TTC549 (cell line): Measurements from ENCODE around the gene EPHB2.

ENCODE experiments used
- FAIRE-seq: peaks from 2 replicates; lab custom pipeline; 2012; peaks lifted over from hg19 to GRCh38; lab: Jason Lieb, UNC

Gene EPHB2

DNA sequence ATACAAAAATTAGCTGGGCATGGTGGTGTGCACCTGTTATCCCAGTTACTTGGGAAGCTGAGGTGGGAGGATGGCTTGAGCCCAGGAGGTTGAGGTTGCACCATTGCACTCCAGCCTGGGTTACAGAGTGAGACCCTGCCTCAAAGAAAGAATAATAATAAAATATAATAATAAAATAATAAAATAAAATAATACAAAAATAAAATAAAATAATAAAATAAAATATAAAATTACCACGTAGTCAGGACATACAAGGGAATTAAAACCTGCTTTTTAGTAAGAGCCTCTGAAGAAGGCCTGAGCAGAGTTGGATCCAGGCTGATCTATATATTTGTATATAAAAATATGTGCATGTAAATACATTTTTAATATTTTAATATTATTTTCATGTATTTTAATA, 41.7 kb downstream of the EPHB2 start:
- no peak for FAIRE-seq

DNA sequence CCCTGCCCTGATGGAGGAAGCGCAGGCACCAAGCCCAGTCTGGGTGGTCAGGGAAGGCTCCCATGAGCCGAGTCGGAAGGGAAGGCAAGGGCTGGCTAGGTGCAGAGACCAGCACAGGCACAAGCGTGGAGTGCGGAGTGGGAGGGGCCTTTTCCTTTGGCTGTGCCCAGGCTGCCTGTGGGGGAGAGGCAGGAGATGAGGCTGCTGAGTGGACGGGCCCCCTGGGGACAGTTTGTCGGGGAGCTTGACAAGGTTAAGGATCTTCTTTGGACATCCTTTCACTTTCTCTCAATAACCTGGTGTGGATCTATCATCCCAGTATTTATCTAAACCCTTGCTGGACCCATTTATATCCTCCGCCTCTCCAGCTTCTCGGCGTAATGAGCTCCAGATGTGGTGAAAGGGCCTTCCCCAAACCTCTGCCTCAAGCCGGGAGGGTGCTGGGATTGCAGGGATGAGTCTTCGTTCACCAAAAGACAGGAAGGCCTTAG, 42.9 kb downstream of the EPHB2 start:
- no peak for FAIRE-seq

DNA sequence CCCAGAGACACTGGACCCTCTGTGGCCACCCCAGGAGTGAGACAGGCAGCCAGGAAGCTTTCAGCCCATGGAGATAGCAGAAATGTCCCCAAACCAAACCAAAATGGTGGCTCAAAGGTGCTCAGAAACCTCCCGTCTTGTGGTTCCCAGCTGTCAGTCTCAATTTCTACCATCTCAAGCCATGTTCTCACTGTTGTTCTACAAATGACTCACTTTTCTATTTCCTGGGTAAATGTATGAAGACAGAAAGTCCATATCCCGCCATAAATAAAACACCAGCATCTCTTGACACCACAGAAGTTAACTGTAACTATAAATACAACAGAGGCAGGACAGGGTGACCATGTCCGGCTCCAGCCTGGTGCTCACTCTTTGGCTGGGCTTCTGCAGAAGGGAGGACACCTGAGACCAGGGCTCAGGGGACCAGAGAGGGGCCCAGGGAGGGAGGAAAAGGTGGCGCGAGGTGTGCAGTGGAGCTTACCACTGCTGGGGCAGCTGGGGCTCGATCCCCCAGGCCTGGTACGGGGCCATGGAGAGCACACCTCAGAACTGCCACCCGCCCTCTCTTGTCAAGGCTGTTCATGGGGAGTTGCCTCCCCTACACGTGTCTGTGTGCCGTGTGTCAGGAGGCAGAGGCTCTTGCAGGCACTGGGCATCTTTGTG, 43.6 kb downstream of the EPHB2 start:
- no peak for FAIRE-seq

DNA sequence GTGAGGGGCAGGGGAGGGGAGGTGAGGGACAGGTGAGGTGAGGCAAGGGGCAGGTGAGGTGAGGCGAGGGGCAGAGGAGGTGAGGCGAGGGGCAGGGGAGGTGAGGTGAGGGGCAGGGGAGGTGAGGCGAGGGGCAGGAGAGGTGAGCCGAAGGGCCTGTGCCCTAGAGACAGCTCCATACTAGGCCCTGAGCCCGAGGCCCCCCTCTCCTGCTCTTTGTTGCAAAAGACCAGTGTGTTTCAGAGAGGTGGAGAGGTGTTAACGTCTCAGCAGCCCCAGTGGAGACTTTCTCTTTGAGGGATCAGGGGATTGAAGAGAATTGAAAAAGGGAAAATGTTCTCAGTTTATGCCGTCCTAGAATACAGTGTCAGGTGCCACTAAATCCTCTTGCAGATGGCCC, 44.2 kb downstream of the EPHB2 start:
- no peak for FAIRE-seq

DNA sequence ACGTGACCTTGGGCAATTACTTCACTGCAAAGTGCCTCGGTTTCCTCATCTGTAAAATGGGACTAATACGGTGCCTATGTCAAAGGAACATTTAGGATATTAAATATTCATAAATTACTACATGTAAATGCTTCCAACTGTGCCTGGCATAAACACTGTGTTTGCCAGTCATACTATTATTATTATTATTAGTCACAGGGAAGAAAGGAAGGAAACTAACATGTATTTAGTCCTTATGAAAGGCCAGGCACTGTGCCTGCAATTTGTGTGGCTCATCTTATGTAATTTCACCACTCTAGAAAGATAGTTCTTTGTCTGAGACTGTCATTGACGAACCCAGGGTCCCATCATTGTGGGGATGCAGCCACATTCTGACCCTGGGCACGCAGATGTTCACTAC, 45.0 kb downstream of the EPHB2 start:
- no peak for FAIRE-seq

DNA sequence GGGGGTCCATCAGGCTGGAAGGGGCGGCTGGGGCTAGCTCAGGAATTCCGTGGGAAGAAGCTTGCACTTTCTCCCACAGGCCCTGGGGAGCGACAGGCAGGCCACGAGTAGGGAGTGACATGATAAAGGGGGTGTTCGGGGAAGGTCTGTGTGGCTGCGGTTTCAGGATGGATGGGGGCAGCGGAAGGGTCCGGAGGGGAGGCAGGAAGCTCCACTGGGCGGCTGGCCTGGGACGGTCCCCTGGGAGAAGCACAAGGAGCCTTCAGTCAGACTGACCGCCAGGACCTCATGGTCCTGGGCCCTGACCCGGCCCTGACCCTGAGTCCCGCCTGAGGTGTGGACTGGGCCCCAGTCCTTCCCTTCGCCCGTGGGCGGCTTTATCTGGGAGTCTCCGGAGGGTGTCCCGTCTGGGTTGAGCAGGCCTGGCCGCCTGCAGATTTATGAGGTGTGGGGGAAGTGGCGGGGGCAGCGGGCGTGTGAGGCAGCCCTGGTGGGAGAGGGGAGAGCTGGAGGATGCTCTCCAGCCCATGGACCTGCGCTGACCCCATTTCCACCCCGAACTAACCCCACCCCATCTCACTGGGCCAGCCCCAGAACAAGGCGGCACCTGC, 45.6 kb downstream of the EPHB2 start:
- FAIRE-seq = no peak

DNA sequence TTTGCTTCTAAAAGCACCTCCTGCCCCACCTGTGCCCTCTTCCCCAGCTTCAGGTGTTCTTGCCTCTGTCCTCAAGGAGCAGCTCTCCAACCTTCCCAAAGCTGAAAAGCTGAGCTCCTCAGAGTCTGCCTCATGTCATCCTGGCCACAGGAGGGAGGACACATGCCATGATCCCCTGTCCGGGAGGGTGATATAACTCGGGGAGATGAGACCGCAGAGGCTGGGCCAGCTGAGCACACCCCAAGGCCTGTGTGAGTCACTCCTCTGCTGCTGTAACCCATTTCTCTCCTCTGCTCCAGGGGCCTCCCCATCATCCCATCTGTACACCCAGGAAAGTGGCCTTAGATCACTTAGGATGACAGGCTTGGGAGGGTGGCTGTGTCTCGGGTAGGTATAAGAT, 49.8 kb downstream of the EPHB2 start:
- FAIRE-seq = no peak

DNA sequence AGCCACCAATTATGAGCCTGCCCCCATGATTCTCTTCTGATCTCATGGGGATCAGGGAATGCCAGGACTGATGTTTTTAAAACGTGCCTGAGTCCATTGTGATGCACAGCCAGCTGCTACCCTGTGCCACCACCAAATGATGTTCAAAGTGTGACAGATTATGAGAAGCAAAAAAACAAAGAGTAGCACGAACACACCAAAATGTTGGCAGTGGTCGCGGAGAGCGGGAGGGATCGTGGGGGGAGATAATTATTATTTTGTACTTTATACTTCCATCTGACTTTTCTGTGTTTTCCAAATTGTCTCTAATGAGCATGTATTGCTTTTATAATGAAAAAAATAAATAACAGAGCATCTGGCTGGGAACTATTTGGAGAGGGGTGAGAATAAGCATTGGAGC, 50.5 kb downstream of the EPHB2 start:
- no peak for FAIRE-seq

DNA sequence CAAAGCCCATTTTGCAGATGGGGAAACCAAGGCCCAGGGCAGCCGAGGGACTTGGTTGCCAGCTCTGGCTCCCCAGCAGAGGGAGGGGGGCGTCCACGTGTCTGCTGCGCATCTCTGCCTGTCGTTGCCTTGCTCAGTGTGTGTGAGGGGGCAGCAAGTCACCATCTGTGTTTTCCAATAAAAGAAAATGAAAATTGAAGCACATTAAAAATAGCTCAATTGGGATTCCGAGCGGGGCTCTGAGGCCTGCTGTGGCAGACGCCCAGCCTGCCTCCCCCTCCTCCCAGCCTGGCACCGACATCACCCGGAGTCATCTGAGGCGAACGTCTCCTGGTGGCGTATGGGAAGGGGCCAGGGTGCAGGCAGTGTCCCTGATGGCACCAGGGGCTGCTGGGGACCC, 51.2 kb downstream of the EPHB2 start:
- no peak for FAIRE-seq

DNA sequence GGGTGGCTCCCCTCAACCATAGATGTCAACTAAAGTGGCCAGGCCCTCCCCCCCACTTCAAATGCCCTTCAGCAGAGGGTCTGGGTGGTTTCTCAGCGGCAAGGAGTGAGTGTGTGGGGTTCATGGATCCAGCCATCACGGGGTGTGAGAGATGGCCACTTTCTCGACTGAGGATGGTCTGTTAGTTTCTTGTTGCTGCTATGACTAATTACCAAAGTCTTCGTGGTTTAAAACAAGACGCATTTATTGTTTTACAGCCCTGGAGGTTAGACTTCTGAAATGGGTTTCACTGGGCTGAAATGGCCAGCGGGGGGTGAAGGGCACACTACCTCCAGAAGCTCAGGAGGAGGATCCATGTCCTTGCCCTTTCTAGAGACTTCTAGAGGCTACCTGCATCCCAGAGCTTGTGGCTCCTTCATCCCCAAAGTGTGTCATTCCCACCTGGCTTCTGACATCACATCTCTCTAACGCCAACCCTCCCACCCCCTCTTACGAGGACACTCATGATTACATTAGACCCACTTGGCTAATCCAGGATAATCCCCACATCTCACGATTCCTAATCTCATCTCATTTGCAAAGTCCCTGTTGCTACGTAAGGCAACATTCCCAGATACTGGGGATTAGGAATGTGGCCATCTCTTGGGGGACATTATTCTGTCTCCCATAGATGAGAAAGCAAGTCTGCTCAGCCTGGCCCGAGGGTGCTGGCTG, 53.0 kb downstream of the EPHB2 start:
- no peak for FAIRE-seq

DNA sequence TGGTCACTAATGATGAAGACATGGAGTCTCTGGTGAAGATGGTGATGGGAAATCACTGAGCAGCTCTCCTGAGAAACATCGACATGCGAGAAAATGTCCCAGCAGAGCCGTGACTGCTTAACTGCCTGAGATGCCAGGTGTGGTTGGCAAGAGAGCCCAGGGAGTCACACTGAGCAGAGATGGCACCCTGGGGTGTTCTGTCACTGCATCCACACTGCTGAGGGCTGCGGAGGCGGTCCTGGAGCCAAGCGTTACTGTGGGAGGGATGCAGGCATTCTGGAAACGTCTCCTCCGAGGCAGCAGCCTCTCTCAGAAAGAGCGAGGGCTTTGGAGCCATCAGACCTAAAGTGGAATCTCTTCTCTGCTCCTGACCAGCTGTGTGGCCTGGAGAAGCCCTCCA, 57.2 kb downstream of the EPHB2 start:
- FAIRE-seq = no peak

DNA sequence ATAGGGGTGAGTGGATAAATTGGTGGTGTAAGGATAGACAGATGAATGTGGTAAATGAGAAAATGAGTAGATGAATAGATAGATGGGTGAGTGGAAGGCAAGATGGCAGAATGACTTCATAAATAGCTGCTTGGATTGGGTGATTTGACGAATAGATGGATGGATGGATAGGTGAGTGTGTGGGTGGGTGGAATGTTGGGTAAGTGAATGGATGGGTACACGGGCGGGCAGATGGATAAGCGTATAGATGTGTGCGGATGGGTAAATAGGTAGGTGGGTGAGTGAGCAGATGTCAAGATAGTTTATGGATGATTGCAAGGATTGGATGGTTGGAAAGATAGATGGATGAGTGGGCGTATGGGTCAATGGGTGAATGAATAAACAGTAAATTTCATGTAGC, 59.3 kb downstream of the EPHB2 start:
- FAIRE-seq = no peak

DNA sequence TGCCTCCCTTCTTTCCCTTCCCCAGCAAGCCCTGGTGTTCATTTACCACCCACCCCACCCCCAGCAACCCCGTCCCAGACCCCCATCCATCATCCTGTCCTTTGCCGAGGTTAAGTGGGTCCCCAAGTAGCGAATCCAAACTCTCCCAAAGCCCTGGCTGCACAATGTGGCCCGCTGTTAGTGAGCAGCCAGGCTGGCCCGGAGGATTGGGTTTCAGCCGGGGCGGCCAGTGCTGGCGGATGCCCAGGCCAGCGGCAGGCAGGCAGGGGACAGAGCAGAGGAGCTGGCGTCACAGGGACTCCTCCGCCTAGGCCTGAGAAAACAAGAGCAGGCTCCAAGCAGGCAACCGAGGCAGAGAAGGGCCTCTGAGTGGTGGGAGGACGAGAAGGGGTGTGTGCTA, 61.4 kb downstream of the EPHB2 start:
- FAIRE-seq = no peak

DNA sequence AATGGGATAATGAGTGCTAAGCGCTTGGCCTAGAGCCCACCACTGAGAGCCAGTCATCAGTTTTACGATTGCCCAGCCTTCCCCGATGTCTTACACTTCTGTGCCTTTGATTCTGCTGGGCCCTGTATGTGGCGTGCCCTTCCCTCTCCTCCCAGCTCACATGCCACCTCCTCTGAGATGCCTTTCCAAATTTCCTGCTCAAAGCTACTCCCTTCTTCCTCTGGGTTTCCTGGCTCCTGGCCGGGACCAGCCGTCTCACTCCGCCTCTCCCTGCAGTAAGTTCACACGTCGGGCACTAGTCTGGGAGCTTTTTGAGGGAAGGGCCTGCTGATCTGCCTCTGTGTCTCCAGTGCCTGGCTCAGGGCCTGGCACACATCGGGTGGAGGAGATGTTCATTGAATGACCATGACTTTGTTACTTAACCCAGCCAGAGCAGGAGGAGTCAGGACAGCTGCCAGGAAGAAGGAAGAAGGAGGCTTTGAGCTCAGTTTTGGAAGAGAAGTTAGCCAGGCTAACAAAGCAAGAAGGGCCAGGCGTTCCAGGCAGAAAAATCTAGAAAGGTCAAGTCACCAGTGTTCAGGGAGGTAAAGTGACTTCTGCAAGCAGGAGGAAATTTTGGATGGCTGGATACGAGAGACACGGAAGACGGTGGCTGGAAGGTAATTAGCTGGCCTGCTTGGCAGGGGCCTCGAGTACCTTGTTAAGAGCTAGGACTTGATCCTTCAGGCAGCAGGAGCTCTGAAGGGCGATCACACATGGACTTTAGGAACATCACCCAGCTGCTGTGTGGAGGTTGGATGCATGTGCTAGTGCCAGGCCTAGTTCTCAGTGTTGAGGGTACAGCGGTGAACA, 63.6 kb downstream of the EPHB2 start:
- FAIRE-seq = no peak

DNA sequence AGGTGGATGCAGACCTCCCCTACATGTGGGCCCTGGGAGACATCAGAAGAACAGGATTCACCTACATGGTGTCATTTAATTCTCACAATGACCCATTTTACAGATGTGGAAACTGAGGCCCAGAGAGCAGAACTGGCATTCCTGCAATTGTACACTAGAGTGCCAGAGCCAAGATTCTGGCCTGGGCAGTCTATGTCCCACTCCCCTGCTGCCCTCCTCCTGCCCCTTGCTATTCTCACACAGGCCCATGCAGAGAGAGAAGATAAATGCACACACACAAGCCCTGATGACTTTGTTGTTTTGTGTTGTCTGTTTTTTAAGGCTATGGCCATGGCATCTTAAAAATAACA, 64.2 kb downstream of the EPHB2 start:
- no peak for FAIRE-seq

DNA sequence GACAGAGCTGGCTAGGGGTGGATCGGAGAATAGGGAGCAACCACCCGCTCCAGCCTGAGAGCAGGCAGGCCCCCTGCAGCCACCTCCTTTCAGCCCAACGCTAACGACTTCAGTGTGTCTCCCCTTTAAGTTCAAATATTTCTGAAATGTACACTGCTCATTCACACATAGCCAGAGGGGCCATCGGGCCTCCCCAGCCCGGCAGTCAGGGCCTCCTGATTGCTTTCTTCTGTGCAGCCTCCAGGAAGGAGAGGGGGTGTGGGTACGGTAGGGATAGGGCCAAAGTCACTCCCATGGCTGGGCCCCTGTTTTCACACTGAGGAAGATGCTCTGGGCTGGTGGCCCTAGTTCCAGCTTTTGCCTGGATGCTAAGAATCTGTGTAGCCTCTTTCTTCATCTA, 64.8 kb downstream of the EPHB2 start:
- no peak for FAIRE-seq

DNA sequence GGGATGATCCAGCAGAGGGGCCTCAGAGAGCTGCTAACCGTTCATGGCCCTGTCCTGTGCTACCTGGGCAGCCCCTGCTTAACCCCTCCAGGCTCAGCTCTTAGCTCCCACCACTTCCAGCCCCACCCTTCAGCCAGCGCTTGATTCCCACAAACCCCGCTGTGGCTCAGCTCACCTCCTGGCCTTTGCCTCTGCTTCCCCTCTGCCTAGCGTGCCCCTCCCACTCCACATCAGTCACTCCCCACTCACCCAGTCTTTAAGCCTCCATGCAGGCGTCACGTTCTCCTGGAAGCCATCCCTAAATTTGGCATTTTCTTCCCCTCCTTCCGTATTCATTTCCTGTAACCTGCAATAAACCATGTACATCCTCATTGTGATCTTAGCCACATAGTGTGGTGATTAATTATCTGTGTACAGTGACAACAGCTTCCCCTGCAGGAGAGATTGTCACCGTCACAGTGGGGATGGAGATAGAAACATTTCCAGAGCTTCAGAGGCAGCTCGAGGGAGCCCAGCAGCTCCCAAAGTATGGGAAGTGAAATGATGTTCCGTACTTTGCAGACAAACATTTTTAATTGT, 65.5 kb downstream of the EPHB2 start:
- FAIRE-seq = no peak

DNA sequence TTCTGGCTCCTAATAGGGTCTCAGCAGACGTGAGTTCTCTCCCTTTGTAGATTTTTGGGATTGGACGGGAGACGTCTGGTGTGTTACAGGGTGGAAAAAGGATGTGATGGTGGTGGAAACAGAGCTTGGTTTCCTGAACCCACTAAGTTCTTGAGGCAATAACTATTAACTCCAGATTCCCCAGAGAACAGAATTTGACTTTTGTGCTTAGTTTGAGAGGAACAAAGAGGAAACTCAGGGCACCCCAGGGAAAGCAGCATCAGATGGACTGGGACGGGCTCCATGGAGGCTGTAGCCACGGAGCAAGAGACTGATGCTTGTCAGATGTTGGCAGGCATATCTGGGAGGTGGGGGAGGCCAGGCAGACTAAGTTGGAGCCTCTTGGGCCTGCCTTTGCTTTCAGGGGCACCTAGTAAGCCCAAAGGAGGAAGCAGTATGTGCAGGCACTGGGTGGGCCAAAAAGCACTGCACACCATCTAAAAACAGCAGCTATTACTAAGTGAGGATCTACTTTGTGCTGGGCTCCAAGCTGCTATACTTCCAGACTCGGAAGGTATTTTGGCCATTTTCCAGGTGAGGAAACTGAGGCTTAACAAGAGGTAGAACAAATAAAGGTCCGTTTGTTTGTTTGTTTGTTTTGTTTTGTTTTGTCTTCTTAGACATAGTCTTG, 66.9 kb downstream of the EPHB2 start:
- FAIRE-seq = no peak

DNA sequence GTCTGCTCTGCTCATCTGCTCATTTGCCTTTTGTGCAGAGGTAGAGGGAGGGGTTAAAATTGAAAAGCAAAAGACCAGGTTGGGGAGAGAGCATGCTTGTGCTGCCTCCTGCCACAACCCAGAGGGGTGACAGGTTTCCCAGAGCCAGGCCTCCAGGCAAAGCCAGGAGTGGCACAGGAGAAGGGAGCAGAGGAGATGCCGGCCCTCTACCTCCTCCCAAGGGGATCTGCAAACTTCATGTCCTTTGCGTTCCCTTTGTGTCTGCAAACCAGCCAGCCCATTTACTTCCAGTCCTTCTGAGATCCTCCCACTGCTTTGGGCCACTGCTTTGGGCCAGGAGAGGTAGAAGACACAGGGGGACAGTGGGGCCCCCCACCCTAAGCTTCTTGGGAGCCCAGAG, 67.8 kb downstream of the EPHB2 start:
- FAIRE-seq = no peak

DNA sequence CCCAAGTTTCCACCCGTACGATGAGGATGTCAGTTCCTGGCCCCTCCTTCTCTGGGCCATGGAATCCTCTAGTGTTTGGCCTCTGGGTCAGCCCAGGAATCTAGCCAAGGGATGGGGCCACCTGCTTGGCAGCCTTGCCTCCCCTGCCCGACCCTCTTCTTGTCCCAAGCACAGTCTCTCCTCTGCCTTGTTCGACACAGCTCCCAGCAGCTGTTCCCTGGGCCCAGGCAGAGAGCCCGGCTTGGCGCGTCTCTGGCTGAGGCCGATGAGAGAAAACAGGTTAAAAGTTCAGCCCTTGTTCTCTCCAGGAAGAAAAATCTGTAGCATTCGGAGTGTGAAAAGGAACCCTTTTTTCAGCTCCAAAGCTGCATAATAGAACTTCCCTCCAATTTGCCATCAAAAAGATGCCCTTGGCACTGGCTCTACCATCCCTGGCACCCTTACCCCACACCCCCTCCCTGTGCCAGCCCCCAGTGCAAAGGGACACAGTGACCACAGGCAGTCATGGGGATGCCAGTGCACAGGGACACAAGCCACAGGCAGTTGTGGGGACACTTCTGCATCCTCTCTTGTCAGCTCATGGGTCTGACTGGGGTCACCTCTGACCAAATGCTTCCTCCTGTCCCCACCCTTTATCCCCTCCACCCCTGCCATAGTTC, 68.4 kb downstream of the EPHB2 start:
- FAIRE-seq = no peak

DNA sequence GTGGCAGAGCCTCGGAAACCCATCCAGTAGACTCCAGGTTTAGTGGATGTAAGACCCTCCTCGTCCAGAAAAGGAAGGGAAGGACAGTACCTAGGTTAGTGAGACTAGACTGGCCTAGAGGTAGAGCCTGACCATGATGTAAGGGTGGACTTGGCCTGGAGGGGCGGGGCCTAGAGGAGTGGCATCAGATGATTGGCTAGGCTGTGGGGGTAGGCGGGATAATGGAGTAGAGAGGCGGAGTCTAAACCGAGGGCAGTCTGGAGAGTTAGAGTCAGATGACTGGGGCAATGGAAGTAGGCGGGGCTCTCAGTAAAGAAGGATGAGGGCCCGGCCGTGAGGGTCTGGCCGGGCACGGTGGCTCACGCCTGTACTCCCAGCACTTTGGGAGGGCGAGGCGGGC, 70.1 kb downstream of the EPHB2 start:
- FAIRE-seq = no peak
